ENCODE data around the gene NRG3. TPM values are rescaled to one million over a fixed set of nuclear protein-coding genes. Genes with fewer than 3 reads are reported as not detected.

Gene NRG3
- polyA plus RNA-seq, 3 donors from 2014 or later, result not detected

DNA sequence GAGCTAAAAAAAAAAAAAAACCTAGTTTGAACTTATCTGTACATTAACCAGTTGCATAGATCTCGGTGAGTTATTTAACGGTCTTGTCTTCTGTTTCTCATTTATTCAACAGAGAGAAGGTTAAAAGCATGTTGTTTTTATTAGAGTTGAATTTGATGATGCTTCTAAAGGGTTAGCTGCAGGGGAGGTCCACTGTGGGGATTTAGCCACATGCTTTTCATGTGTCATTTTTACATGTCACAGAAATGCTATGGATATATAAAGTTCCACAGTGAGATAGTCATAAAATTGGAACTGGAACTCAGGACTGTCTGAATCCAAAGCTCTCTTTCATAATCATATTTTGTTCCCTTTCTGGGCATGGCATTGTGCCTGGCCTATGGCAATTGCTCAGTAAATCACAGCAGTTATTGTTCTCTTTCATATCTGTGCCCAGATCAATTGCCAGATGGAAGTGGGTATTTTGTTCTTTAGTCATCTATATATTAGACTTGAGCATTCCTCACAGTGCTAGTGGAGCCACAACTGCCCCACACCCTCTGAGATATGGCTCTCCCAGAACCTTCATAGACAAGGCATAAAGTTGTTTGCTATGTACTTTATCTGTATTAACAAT lies 578.8 kb downstream of the NRG3 start:
- Mint-ChIP-seq H3K4me1 (no peaks in the 10 kb centered on the region), H3K27me3 (ENCODE audit: low read depth in 3 of 3) (peaks cover 0 to 2% (median 0%) of the 10 kb centered on the region in 3 donors), H3K9me3 (peaks cover 1 to 31% (median 7%) of the 10 kb centered on the region in 6 donors), H3K4me3 (no peak overlapping the region), H3K27ac (no peak overlapping the region), H3K36me3 (no peaks in the 10 kb centered on the region)
- DNase-seq, result no peak

DNA sequence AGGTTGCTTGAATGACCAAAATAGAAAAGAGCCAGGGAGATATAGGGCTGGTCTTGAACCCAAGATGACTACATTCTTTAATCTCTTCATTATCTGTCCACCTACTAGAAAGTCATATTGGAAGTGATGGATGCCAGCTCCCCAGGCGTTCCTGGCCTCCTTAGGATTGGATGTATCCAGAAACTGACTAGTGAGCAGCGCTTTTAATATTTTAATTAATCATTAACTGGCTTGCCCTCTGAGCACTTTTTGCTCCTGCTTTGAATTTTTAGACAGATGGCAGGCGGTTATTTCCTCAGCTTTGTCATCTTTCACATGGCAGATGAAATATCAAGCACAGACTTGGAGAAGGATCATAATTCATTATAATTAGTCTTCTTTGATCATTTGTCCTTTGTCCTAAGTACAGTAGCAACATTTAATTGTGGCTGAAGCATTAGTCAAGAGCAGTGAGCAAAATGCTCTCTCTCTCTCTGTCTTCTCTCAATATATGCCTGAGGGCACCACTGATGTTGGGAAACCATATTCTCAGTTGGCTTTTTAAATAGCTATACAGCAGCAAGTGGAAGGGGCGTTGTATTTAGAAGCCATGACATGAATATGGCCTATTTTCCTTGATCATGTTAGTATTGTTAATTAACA lies 588.0 kb downstream of the NRG3 start:
- Mint-ChIP-seq H3K4me1 (no peaks in the 10 kb centered on the region), H3K27me3 (ENCODE audit: low read depth in 3 of 3) (peaks cover 0 to 2% (median 0%) of the 10 kb centered on the region in 3 donors), H3K36me3 (peaks cover 0 to 6% (median 0%) of the 10 kb centered on the region in 3 donors), H3K4me3 (no peak overlapping the region), H3K27ac (no peak overlapping the region), H3K9me3 (peaks cover 11 to 52% (median 21%) of the 10 kb centered on the region in 6 donors)
- DNase-seq, result no peak

DNA sequence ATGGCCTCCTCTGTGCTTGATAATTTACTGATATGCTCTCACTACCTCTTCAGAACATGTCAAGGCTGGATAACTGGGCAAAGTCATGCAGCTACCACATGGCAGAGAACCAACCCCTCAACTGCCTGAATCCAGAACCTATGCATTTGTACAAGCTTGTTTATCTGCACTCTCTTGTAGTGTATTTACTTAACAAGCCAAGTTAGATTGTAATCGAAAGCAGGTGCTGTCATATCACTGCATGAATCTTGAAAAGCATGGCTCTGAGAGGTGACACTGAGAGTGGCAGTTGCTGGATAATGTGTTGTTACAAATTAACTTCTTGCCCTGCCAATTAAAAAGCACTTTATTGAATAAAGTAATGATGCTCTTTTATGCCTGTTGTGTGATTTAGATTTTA lies 588.6 kb downstream of the NRG3 start:
- H3K4me3 Mint-ChIP-seq, result no peak overlapping the region
- H3K36me3 Mint-ChIP-seq, result peaks cover 0 to 6% (median 0%) of the 10 kb centered on the region in 3 donors
- no peak overlapping the region for H3K27ac Mint-ChIP-seq
- peaks cover 15 to 48% (median 20%) of the 10 kb centered on the region in 6 donors for H3K9me3 Mint-ChIP-seq
- no peaks in the 10 kb centered on the region for H3K4me1 Mint-ChIP-seq
- peaks cover 0 to 2% (median 0%) of the 10 kb centered on the region in 3 donors for H3K27me3 Mint-ChIP-seq (ENCODE audit: low read depth in 3 of 3)
- no peak for DNase-seq

DNA sequence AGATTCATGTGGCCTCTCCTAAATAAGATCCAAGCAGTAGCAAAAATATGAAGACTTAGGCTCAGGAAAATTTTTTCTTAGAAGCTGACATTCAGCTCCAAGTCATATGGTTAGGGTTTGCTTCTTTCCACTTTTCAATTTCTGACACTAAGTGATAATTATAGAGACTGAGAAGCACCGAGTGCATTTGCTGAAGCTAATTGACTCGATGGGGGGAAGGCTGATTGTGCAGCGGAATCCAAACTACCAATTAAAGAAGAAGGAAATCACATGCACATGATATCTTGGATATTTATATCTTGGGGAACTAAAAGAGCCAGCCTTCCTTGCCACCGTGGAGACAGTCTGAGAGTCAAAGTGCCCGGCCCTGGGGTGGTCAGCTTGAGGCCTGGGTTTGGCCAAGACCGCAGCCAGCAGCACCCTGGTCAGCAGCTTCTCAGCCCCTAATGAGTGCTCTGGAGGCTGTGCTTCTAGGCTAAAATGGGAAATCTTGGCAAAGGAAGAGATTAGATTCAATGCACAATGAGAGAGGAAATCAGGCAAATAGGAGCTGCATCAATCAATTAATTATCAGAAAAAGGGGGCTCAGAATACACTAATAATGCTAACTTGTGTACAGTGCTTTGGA lies 589.3 kb downstream of the NRG3 start:
- peaks cover 0 to 2% (median 0%) of the 10 kb centered on the region in 3 donors for H3K27me3 Mint-ChIP-seq (ENCODE audit: low read depth in 3 of 3)
- H3K9me3 Mint-ChIP-seq, result peaks cover 16 to 45% (median 21%) of the 10 kb centered on the region in 6 donors
- no peak overlapping the region for H3K27ac Mint-ChIP-seq
- peaks cover 0 to 6% (median 0%) of the 10 kb centered on the region in 3 donors for H3K36me3 Mint-ChIP-seq
- no peak overlapping the region for H3K4me3 Mint-ChIP-seq
- no peak for DNase-seq
- H3K4me1 Mint-ChIP-seq, result no peaks in the 10 kb centered on the region

DNA sequence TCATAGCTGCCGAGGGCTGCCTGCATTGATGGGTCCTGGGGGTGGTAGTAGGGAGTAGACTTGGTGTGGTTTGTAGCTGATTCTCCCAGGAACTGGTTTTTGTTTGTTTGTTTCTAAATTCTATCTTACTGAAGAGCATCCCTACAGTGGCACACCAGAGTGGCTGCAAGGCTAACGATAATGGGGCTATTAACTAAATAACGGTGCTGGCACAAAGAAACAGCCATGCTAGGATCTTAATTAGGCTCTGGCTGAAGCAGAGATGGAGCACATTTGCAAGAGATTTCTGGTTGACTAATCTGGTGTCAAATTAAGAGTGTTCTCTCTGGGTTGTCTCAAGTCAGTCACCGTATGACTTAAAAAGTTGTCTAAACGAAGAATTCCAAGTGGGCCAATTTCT lies 590.0 kb downstream of the NRG3 start:
- peaks cover 0 to 6% (median 0%) of the 10 kb centered on the region in 3 donors for H3K36me3 Mint-ChIP-seq
- DNase-seq, result no peak
- H3K4me1 Mint-ChIP-seq, result no peaks in the 10 kb centered on the region
- H3K27ac Mint-ChIP-seq, result no peak overlapping the region
- no peak overlapping the region for H3K4me3 Mint-ChIP-seq
- peaks cover 13 to 43% (median 22%) of the 10 kb centered on the region in 6 donors for H3K9me3 Mint-ChIP-seq
- H3K27me3 Mint-ChIP-seq (ENCODE audit: low read depth in 3 of 3), result peaks cover 0 to 2% (median 0%) of the 10 kb centered on the region in 3 donors

DNA sequence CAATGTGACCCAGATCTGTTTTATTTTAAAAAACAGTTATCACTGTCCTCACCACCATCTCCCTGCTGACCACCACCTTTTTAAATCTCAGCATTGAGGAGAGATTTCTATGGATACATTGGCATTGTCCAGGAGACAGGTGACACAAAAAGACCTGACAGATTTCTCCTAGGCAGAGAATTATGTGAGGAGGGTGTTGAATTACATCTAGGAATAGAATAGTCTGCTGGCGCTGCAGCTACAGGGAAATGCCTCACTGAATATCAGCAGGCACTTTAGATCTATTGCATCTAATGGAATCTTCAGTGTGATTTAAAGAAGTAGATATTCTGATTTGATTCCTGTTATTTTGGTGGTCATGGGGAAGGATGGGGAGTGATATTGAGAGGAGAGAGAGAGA lies 593.5 kb downstream of the NRG3 start:
- H3K4me3 Mint-ChIP-seq, result no peak overlapping the region
- H3K36me3 Mint-ChIP-seq, result no peaks in the 10 kb centered on the region
- H3K4me1 Mint-ChIP-seq, result no peaks in the 10 kb centered on the region
- peaks cover 6 to 34% (median 15%) of the 10 kb centered on the region in 6 donors for H3K9me3 Mint-ChIP-seq
- DNase-seq, result no peak
- no peak overlapping the region for H3K27ac Mint-ChIP-seq
- peaks cover 0 to 2% (median 0%) of the 10 kb centered on the region in 3 donors for H3K27me3 Mint-ChIP-seq (ENCODE audit: low read depth in 3 of 3)

DNA sequence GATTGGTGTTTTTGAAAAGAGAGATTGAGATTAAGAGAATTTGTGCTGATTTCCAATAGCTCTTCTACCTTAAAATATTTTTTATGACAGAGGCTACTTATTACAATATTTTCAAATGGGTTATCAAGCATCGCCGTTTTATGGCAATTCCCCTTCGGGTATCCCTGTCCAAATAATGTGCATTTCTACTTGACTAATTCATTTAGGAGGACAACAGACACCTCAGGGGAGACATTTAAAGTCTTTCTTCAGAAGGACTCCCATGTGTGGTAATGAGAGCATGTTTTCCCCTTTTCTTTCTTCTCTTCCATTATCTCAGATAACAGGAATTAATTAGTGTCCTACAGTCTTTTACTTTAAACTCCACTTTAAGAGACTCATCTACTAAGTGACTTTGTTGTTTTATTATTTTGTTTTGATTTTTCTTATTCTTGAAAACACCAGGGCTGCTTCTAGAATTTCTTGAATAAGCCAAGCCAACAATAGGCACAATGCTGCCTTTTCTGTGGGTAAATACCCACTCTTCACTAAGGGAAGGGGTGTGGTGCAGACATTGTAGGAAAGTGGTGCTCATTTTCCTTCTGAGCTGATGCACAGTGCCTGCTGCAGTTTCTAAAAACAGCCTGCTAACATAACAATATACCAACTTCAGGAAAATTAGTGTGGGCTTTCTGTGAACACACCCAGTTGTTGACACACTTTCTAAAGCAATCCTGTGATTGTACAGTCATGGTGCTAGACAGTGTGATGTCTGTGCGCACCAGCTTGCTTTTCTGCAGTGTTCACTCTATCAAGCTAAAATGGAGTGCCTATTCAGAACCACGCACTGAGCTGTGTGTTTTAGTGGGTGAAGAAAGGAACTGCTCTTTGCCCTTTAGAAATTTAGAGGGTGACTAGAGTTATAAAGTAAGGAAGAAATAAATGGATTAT lies 597.7 kb downstream of the NRG3 start:
- Mint-ChIP-seq H3K4me3 (no peak overlapping the region), H3K9me3 (peaks cover 6 to 45% (median 12%) of the 10 kb centered on the region in 6 donors), H3K36me3 (no peaks in the 10 kb centered on the region)

DNA sequence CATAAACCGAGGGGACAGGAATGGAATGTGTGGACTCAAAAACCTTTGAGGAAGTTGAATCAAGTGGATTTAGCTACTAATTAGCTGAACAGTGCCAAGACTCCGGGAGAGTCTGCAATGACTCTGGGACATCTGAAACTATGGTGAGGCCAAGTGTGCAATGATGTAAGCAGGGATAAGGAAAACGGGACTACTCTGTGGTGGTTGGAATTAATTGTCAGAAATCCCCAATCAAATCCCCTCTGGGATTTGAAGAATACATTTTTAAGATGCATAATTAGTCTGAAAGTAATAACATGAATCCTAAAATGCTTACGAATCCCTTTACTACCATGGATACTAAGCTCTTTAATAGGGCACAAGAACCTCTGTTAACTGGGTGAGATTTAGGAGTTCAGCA lies 602.8 kb downstream of the NRG3 start:
- H3K4me3 Mint-ChIP-seq, result no peak overlapping the region
- H3K27me3 Mint-ChIP-seq (ENCODE audit: low read depth in 3 of 3), result peaks cover 0 to 3% (median 2%) of the 10 kb centered on the region in 3 donors
- peaks cover 0 to 3% (median 0%) of the 10 kb centered on the region in 3 donors for H3K36me3 Mint-ChIP-seq
- H3K27ac Mint-ChIP-seq, result no peak overlapping the region
- H3K9me3 Mint-ChIP-seq, result peaks cover 5 to 46% (median 21%) of the 10 kb centered on the region in 6 donors
- DNase-seq, result no peak
- no peaks in the 10 kb centered on the region for H3K4me1 Mint-ChIP-seq

More for the DNA sequence above, 597.7 kb downstream of the NRG3 start:
- H3K27ac Mint-ChIP-seq, result no peak overlapping the region
- no peaks in the 10 kb centered on the region for H3K4me1 Mint-ChIP-seq
- DNase-seq, result no peak
- peaks cover 0 to 2% (median 0%) of the 10 kb centered on the region in 3 donors for H3K27me3 Mint-ChIP-seq (ENCODE audit: low read depth in 3 of 3)

DNA sequence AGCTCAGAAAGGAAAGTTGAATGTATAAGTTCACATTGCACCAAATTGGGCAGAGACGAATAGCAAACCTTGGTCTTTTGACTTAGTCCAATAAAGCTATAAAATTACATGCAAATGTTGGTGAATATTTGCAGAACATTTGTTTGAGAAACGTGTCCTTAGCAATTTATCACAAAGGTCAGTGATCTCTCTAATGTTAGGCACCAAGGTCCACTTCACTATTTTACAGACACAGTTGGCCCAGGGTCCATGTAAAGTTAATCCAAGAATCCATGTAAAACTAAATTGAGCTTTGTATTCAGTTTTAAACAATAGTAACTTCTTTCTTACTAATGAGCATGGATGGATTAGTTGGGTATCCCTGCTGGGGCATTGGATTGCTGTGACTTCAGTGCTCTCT lies 617.7 kb downstream of the NRG3 start:
- Mint-ChIP-seq H3K9me3 (peaks cover 0 to 50% (median 27%) of the 10 kb centered on the region in 6 donors), H3K27me3 (ENCODE audit: low read depth in 3 of 3) (peaks cover 0 to 2% (median 2%) of the 10 kb centered on the region in 3 donors), H3K27ac (no peak overlapping the region), H3K4me1 (no peaks in the 10 kb centered on the region), H3K36me3 (peaks cover 0 to 4% (median 0%) of the 10 kb centered on the region in 3 donors), H3K4me3 (no peak overlapping the region)
- DNase-seq, result no peak

DNA sequence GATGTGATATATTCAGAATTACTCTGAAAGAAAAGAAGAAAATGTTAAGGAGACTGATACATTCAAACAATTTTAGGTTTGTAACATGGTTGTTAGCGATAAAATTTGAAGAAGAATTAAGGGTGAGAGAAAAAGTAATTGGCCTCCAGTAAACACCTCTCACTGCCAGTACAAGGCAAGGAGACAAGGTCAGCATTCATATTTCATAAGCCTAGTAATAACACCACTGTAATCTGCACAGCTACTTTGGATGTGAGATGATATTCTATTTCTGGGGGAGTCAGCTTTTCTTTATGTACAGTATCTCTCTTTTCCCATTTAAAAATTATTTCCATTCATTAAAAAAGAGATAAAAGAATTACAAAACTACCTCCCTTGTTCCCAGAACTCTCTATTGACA lies 621.1 kb downstream of the NRG3 start:
- DNase-seq, result no peak
- no peak overlapping the region for H3K4me3 Mint-ChIP-seq
- peaks cover 5 to 50% (median 24%) of the 10 kb centered on the region in 6 donors for H3K9me3 Mint-ChIP-seq
- no peaks in the 10 kb centered on the region for H3K4me1 Mint-ChIP-seq
- H3K27ac Mint-ChIP-seq, result no peak overlapping the region
- H3K27me3 Mint-ChIP-seq (ENCODE audit: low read depth in 3 of 3), result peaks cover 0 to 2% (median 2%) of the 10 kb centered on the region in 3 donors
- peaks cover 0 to 7% (median 0%) of the 10 kb centered on the region in 3 donors for H3K36me3 Mint-ChIP-seq

DNA sequence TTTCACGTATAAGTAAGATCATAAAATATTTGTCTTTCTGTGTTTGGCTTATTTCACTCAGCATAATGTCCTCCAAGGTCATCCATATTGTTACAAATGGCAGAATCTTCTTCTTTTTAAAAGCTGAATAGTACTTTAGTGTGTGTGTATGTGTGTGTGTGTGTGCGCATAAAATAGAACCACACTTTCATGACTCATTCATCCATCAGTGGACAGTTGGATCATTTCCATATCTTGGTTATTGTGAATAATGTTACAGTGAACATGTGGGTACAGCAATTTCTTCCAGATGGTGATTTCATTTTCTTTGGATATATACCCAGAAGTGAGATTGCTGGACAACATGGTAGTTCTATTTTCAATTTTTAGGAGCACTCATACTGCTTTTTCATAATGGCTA lies 622.4 kb downstream of the NRG3 start:
- DNase-seq, result no peak
- no peak overlapping the region for H3K27ac Mint-ChIP-seq
- H3K27me3 Mint-ChIP-seq (ENCODE audit: low read depth in 3 of 3), result peaks cover 0 to 2% (median 2%) of the 10 kb centered on the region in 3 donors
- peaks cover 0 to 7% (median 0%) of the 10 kb centered on the region in 3 donors for H3K36me3 Mint-ChIP-seq
- no peak overlapping the region for H3K4me3 Mint-ChIP-seq
- no peaks in the 10 kb centered on the region for H3K4me1 Mint-ChIP-seq
- H3K9me3 Mint-ChIP-seq, result peaks cover 5 to 48% (median 23%) of the 10 kb centered on the region in 6 donors

DNA sequence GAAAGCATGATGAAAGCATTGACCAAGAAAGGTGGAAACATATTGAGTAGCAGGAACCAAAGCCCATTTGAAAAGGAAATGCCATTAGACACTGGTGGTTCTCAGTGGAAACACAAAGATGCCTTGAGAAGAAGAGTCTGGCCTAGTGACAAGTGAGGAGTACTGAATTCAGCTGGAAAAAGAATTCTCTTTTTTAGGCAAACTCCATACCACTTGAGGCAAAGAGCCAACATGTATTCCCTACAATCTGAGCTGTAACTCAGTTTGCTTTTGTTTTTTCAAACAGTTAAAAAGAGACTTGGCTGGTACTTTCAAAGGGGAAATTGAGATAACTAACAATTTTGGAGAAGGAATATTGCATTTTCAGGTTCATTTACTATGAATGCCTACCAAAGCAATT lies 624.0 kb downstream of the NRG3 start:
- H3K27me3 Mint-ChIP-seq (ENCODE audit: low read depth in 3 of 3), result peaks cover 0 to 2% (median 2%) of the 10 kb centered on the region in 3 donors
- peaks cover 0 to 7% (median 0%) of the 10 kb centered on the region in 3 donors for H3K36me3 Mint-ChIP-seq
- no peak for DNase-seq

DNA sequence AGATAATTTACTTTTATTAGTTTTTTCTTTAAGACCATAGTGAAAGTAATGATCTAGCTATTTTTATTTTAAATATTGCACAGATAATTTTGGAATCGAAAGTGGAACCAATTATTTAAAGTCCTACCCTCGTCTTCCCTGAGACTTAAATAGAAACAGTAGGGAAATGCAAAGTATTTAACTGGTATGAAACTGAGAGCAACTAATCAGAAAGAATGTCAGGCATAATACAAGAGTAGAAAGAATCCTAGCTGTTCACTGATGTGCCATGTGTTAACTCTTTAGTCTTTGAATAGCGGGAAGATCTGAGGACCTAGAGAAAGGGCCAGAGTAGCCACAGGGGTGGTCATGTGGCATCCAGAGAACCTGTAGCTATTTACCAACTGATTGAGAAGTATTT lies 630.0 kb downstream of the NRG3 start:
- H3K4me3 Mint-ChIP-seq, result no peak overlapping the region

More for the DNA sequence above, 624.0 kb downstream of the NRG3 start:
- Mint-ChIP-seq H3K9me3 (peaks cover 5 to 39% (median 23%) of the 10 kb centered on the region in 6 donors), H3K4me1 (no peaks in the 10 kb centered on the region), H3K4me3 (no peak overlapping the region), H3K27ac (no peak overlapping the region)

More for the DNA sequence above, 630.0 kb downstream of the NRG3 start:
- Mint-ChIP-seq H3K36me3 (no peaks in the 10 kb centered on the region), H3K27ac (no peak overlapping the region), H3K27me3 (ENCODE audit: low read depth in 3 of 3) (no peaks in the 10 kb centered on the region), H3K4me1 (no peaks in the 10 kb centered on the region), H3K9me3 (peaks cover 6 to 24% (median 13%) of the 10 kb centered on the region in 6 donors)
- no peak for DNase-seq
